Skin of body (tissue), 2 donors: ENCODE measurements around the gene LRRTM2. TPM values are rescaled to one million over a fixed set of nuclear protein-coding genes. Genes with fewer than 3 reads are reported as not detected.

ENCODE experiments used
- DNase-seq: peaks from one replicate; lab custom pipeline; 2025; lab: John Stamatoyannopoulos, UW
- total RNA-seq: library from RNA; depleted of rRNA; stranded (reverse); fragments of >200 nt; gene quantifications from one replicate; pipeline ENCODE4 v1.2.3, GENCODE V29; 2014

Gene LRRTM2
- total RNA-seq, 1 donor from 2014 or later: 0.59 TPM

GRCh38 chr5:138883211-138883610, 8.1 kb upstream of the LRRTM2 start:
- no peak for DNase-seq

DNA sequence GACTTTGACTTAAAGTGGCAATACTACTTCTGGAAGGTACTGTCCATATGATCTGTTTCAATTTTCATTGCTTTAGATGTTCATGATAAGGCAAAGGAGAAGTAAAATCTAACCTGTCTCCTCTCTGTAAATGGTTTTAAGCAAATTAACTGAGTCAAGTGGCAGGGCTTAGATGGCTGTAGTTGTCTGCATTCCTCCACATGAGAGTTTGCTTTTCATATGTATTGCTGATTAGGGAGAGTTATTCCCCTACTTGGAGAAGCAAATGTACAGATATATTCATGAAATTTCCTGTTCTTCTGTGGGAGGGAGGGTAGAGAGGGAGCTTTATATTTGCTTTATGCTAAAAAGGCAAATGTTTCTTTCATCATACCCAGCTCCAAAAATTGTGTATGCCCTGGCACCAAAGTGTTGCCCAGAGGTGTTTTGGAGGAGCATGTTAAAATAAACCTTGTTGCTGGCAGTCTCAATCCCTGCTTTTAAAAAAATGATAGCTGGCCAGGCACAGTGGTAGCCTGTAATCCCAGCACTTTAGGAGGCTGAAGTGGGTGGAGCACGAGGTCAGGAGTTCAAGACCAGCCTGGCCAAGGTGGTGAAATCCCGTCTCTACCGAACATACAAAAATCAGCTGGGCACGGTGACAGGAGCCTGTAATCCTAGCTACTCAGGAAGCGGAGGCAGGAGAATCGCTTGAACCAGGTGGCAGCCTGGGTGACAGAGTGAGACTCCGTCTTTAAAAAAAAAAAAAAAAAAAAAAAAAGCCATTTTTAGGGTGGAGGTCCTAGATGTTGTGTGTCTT, 3.5 kb upstream of the LRRTM2 start:
- DNase-seq: no peak

DNA sequence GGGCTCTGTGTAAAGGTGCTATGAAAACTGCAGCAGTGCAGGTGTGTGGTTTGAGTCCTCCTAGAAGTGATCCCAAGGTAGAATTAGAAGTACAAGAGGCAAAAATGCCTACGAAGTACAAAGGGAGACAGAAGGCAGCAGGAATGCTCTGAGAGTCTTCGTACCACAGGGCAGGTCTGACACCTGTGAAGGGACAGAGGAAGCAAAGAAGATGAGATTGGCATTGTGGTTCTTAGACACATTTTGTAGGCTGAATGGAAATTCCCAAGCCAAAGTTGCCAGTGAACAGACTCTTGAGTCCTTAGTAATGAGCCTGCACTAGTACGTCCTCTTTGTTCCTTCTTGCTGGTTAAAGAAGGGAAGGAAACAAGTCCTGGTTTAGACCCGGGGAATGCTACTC, 1.7 kb upstream of the LRRTM2 start:
- DNase-seq: no peak

DNA sequence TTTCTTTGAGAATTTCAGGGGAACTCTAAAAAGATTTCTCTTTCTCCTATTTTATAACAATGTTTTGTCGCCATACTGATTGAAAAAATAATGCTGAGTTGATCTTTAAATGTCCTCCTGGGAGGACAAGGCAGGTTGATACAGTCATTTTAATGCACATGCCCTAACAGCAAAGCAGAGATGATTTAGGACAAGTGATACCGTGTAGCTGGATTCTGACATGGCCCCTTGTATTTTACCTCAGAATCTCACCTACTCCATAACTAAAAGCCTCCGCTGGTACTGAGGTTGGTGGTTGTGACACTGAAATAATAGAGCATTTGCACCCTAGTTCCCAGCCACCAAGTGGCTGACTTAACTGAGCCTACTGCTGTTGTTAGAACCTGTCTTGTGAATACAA, 811 bp upstream of the LRRTM2 start:
- DNase-seq: no peak

GRCh38 chr5:138875552-138875875, 379 bp upstream of the LRRTM2 start:
- no peak for DNase-seq

DNA sequence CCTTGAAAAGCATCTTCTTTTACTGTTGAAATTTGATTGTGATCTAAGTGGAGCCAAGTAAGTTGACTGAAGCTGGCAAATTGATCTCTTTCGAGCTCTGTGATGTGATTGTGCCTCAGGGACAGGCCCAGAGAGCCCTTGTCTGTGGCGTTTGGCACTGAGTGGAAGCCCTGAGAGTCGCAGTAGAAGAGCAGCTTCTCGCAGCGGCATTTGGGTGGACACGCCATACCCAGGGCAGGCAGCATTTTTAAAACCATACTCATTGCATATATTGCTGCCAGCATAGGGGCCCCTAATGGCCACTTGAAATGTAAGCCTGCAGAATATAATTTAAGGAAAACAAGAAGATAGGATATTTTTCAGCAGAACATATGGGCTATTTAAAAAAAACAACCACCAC, 894 bp downstream of the LRRTM2 start:
- DNase-seq: no peak

DNA sequence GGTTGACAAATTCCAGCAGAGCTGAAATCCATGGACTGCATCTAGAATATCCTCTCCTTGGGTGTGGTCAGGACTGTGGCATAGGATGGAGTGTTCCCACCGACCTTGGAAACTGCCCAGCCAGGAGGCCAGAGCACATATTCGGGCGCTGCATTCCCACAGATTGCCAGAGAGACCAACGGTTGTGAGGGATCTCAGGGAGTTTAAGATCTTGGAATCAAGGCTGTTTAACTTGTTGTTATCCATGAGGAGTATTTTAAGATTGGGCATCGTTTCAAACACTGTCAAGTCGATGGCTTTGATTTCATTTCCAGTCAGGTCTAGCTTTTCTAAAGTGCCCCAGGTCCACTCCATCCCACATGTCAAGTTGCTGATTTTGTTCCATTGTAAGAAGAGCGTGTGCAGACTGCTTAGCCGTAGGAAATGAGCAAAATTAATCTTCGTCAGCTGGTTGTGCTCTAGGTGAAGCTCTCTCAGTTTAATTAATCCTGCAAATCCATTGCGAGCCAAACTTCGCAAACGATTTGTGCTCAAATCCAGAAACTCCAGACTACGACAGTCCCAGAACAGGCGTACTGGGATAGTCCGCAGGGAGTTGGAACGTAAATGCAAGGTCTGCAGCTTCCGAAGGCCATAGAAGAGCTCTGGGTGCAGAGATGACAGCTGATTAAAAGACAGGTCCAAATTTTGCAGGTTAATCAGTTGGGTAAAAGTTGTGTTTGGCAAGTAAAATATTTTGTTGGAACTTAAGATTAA, 1.5 kb downstream of the LRRTM2 start:
- no peak for DNase-seq

- DNase-seq: no peak
These were observed 2.2 kb downstream of the LRRTM2 start for GRCh38 chr5:138872841-138873465.

DNA sequence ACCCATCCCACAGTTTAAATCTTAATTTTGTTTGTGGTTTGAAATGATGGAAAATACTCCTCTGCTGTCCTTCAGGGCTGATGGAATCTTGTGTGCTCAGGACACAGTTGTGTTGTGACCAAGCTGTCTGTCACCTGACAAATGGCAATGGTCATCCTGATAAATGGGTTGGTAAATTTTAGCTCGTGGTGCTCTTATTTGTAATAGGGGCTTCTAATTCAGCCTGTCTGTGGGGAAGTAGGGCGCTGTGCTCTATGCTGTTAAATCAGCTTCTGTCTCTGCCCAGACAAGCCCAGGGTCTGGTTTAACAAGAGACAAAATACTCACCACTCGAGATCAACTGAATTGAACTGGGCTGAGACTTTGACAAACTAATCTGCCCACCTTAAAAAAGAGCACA, 4.5 kb downstream of the LRRTM2 start:
- DNase-seq: no peak

GRCh38 chr5:138869763-138870500, 5.2 kb downstream of the LRRTM2 start:
- no peak for DNase-seq

DNA sequence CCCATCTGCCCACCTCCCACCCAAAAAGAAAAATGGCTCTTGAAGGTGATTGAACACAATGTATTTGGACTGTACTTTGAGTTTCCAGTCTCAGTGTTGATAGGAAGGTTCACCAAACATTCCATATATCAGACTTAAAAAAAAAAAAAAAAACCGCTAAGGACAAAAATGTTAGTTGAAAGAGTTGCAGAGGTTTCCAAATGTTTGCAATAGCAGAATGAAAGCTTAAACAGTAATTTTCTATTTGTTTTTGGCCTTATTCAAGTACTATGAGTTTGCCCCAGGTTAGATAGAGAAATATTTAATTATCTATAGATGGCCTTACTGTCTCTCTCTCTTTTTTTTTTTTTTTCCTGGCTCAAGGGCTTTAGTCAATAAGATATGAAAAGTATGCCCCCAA, 6.1 kb downstream of the LRRTM2 start:
- no peak for DNase-seq

DNA sequence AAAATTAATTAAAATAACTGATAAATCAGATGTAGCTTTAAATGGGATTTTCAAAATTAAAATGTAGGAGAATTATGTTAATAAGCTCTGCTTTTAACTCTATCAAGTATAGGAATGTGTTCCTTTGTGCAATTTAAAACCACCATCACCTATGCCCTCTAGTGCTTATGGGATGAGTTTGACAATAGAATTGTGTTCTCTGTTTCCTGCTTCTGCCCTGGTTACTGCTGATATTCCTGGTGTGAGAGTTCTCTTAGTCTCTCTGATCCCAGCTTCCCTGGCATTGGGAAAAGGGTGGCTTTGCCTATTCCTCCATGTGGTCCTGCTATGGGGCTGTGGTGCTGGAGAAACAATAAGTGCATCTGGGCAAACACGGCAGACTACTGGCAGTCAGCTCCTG, 8.1 kb downstream of the LRRTM2 start:
- no peak for DNase-seq

GRCh38 chr5:138853132-138853531, 22.0 kb downstream of the LRRTM2 start:
- DNase-seq: no peak

- DNase-seq: no peak
These were observed 24.2 kb downstream of the LRRTM2 start for GRCh38 chr5:138850865-138851435.

DNA sequence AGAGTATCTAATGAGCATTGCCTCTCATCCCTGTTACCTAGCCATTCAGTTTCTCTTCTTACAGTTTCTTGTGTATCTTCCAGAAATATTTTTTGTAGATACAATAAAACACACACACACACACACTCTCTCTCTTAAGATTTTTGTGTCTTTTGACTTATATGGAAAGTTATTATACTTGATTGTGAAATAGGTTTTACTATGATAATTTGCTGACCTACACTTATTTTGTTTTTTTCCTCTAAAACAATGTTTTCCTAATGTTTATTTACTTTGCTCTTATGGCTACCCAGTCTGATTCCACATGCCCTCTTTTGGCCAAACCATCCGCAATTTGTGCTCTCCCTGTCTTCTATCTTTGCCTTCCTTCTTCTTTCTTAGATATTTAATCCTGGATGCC, 25.3 kb downstream of the LRRTM2 start:
- no peak for DNase-seq

DNA sequence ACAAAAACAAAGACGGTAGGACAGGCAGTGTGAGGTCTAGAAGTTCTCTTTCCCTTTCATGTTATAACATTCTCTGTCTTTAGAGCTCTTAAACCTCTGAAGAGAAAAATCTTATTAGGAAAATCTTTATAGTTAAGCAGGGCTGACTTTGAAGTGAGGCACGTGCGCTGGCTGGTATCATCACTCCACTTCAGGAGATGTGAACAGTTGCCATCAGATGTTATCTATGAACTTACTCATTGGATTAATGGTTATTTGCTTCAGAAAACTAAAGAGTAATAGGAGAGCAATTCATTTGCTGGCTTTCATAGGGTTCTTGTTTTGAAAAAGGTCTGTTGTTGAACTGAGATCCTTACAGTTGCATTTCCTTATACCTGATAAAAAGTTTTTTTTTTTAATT, 25.7 kb downstream of the LRRTM2 start:
- DNase-seq: no peak

DNA sequence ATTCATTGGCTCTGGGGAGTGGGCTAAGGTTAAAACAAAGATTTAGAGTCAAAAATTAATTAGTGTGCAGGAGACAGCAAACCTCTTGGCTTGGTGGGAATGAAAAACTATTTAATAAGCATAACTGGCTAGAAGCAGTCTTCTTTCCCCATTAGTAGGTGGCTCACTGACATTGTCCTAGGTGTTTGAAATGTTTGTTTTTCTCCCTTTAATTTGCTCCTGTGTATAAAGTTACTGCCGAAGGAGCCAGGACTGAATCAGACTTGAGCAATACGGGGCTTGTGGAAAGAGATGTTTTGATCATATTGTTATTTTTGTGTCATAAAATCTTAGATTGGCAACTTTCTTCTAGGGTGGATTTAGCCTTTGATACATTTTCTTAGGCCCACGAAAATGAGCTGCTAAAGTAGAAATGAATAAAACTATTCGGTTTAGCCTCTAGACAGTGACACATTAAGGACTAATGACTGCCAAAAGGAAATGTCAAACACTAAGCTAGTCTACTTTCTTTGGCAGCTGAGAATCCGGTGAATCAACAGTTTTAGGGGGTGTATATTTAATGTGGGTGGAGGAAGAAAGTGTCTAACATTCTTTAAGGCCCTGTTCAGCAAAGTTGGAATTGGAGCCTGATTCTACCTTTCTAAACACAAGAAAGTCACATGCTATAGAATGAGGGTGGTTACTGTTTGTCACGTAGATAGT, 30.2 kb downstream of the LRRTM2 start:
- no peak for DNase-seq

DNA sequence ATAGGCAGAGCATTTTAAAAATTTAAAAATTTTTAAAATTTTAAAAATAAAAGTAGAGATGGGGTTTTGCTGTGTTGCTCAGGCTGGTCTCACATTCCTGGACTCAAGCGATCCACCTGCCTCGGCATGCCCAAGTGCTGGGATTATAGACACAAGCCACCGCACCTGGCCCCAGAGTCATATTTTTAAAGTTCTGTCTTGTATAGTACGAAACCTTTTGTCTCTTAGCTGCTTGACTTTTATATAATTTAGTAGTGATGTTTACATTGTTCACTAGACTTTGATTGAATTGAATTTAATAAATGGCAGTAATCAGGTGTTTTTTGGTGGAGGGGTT, 31.0 kb downstream of the LRRTM2 start:
- no peak for DNase-seq

- DNase-seq: no peak
These were observed 31.6 kb downstream of the LRRTM2 start for GRCh38 chr5:138843316-138844124.

GRCh38 chr5:138841531-138841930, 33.6 kb downstream of the LRRTM2 start:
- DNase-seq: no peak
